GM23248 (cell line): ENCODE data around the gene RRP1.

Source experiments
- EZH2 ChIP-seq: fragments of 200-600 bp; sonication (generic); IDR thresholded peaks from 2 replicates; pipeline ENCODE4 v1.6.1; 2018; ENCODE audit warnings: antibody characterized with exemption, mild to moderate bottlenecking; ENCODE audit not compliant: insufficient read depth, poor library complexity, severe bottlenecking
- EZH2phosphoT487 ChIP-seq: fragments of 200-600 bp; sonication (generic); IDR thresholded peaks from 2 replicates; pipeline ENCODE4 v1.6.1; 2018; ENCODE audit warnings: antibody characterized with exemption, moderate library complexity, mild to moderate bottlenecking, low read depth; ENCODE audit not compliant: insufficient read depth

- TF ChIP-seq EZH2, result no peak
- no peak for TF ChIP-seq EZH2phosphoT487
These were observed 40.8 kb upstream of the RRP1 start for GRCh38 chr21:43748622-43749021.
